GM12891 (cell line): ENCODE data around the gene OR6N2.

Experiments used
- DNase-seq: peaks from one replicate; pipeline ENCODE4 v3.0.0; 2011; ENCODE audit warnings: low spot score; ENCODE audit not compliant: insufficient read length
- FAIRE-seq: peaks from 2 replicates; lab custom pipeline; 2011; peaks lifted over from hg19 to GRCh38; lab: Jason Lieb, UNC
- PAX5 ChIP-seq: IDR thresholded peaks from 2 replicates; pipeline ENCODE4 v1.6.1; 2011; ENCODE audit warnings: low read length, moderate library complexity, mild to moderate bottlenecking; ENCODE audit not compliant: insufficient read depth, severe bottlenecking
- POLR2A ChIP-seq: IDR thresholded peaks from 2 replicates; pipeline ENCODE4 v1.6.1; 2011; ENCODE audit warnings: low read depth, low read length, control low read depth
- POLR2AphosphoS5 ChIP-seq: IDR thresholded peaks from 2 replicates; pipeline ENCODE4 v1.6.1; 2011; ENCODE audit warnings: low read depth, low read length, control low read depth
- POU2F2 ChIP-seq: IDR thresholded peaks from 2 replicates; pipeline ENCODE4 v1.6.1; 2011; ENCODE audit warnings: low read depth, mild to moderate bottlenecking, control low read depth, low read length, moderate library complexity
- SPI1 ChIP-seq: IDR thresholded peaks from 2 replicates; pipeline ENCODE4 v1.6.1; 2011; ENCODE audit warnings: low read depth, low read length, control low read depth
- TAF1 ChIP-seq: IDR thresholded peaks from 2 replicates; pipeline ENCODE4 v1.6.1; 2011; ENCODE audit warnings: low read depth, low read length, control low read depth

OR6N2 gene

GRCh38 chr1:158724442-158724841 lies 56.6 kb downstream of the OR6N2 start:
- DNase-seq (no peak), FAIRE-seq (no peak)
- TF ChIP-seq TAF1 (no peak), POU2F2 (no peak), PAX5 (no peak), SPI1 (no peak), POLR2AphosphoS5 (no peak), POLR2A (no peak)
